NCI-H2171 treated with DMSO at 0.1 percent for 48 hours (cell line): ENCODE data around the gene CABP4.

Experiments used
- DNase-seq: peaks from one replicate; lab custom pipeline; 2025; lab: John Stamatoyannopoulos, UW

The CABP4 gene

DNA sequence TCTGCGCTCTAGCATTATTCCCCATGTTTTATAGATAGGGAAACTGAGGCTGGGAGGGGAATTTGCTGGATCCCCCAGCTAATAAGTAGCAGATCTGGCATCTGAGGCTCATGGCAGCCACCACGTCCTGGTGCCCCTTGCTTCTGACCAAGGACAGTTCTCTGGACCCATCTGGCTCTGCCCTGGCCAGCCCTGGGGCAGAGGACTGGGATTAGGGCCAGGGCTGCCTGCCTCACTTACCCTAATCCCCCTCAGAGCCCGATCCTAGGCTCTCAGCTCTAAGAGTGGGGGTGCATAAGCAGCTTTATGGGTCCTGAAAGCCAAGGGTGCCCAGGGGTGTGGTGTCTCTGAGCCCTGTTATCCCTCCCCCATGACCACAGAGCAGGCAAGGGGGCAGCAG is at the start of gene CABP4:
TSS of gene CABP4 (plus strand) at position 301 of the 400 bp plus-strand sequence. CDS start at position 371, 70 bp downstream.
- DNase-seq = no peak

- no peak for DNase-seq
Observed at GRCh38 chr11:67405688-67406339, 49.3 kb upstream of the CABP4 start.

DNA sequence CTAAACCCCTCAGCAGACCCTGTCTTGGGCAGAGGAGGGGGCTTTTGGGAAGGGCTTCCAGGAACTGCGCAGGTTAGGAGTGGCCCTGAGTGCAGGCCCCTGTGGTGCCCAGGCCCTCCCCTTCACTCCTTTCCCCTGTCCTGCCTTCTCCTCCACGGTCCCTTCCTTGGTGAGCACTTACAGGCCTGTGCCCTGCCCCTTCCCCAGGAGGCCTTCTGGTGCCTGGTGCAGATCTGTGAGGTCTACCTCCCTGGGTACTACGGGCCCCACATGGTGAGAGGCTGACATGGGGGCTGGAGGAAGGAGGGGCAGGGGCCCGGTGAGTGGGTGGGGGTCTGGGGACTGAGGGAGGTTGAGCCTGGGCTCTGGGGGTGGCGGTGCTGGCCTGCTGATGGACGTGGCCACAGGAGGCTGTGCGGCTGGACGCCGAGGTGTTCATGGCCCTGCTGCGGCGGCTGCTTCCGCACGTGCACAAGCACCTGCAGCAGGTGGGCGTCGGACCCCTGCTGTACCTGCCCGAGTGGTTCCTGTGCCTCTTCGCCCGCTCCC is 48.7 kb upstream of the CABP4 start:
- no peak for DNase-seq

GRCh38 chr11:67406969-67407687 is 48.0 kb upstream of the CABP4 start:
- DNase-seq = no peak

- DNase-seq = no peak
Observed at GRCh38 chr11:67407688-67408163, 47.4 kb upstream of the CABP4 start.

DNA sequence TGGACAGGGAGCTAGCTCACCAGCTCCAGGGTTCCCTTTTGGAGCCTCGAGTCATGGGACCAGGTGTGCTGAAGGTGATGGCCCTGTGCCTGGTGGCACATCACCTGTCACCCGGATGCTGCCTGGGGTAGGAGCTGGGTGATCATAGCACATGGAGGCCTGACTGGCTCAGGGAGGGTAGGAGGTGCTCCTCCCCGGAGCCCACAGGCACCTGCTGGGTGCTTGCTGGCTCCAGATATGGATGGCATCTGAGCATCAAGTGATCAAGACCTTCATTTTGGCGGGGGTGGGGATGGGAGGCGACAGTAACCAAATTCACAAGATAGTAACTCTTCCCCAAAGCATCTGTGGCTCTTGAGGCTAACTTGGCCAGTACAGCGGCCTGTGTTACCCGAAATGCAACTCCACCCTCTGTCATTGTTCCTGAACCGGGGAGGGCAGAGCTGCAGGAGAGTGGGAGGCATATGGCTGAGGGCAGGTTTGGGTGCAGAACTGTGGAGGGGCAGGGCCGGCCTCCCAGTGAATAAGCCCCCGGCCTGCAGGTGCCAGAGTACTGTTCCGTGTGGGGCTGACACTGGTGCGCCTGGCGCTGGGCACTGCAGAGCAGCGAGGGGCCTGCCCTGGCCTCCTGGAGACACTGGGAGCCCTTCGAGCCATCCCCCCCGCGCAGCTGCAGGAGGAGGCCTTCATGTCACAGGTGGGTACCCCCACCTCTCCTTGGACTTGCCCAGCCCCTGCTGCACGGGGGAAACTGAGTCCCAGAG is 46.5 kb upstream of the CABP4 start:
- DNase-seq = no peak

DNA sequence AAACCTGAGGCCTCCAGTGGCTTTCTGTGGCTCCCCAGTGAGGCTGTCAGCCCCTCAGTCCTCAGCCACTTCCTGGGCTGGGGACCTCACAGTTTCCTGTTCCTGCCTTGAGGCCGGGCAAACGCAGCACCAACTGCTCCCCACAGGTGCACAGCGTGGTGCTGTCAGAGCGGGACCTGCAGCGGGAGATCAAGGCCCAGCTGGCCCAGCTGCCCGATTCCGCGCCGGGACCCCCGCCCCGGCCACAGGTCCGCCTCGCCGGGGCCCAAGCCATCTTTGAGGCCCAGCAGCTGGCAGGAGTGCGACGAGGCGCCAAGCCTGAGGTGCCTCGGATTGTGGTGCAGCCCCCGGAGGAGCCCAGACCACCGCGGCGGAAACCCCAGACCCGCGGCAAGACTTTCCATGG is 45.9 kb upstream of the CABP4 start:
- DNase-seq = no peak

DNA sequence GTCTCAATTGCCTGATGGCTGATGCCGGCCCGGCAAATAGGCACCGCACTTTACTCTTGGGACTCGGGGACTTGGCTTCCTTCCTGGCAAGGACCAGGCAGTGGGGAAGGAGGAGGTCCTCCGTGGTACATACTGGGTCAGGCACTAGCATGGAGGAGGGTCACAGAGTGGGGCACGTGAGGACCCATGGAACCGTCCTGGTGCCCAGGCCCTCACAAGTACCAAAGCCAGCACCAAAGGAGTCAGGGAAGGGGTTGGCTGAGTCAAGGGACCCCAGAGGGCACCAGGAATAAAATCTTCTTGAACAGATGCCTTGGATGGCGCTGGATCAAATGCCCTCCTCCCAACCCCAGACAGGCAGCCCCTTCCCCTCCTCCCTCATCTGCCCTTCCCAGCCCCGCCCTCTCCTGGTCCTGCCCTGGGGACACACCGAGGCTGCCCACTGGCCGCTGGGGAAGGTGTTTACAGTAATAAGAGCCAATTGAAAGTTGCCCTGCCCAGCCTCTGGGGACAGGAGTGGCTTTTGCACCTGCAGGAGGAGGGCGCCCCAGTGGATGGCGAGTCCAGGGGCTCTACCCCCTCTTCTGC is 45.3 kb upstream of the CABP4 start:
- no peak for DNase-seq

GRCh38 chr11:67410369-67410831 is 44.8 kb upstream of the CABP4 start:
- no peak for DNase-seq

- no peak for DNase-seq
Observed at GRCh38 chr11:67410984-67411784, 44.0 kb upstream of the CABP4 start.

DNA sequence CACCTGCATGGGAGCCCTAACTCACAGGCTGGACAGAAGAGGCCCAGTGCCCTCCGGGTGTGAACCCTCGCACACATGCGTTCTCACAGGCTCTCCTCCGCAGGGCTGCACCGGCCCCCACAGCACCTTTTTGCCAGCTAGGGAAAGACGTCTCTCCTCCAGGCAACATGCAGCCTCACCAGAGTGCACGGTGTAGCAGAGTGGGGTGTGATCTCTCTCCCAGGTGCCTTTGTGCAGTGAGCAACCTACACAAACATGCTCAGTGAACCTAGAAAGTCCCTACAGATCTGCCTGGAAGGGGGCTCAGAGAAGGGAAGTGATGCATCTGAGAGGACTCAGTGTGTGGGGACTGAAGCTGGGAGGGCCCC is 43.4 kb upstream of the CABP4 start:
- DNase-seq = no peak

DNA sequence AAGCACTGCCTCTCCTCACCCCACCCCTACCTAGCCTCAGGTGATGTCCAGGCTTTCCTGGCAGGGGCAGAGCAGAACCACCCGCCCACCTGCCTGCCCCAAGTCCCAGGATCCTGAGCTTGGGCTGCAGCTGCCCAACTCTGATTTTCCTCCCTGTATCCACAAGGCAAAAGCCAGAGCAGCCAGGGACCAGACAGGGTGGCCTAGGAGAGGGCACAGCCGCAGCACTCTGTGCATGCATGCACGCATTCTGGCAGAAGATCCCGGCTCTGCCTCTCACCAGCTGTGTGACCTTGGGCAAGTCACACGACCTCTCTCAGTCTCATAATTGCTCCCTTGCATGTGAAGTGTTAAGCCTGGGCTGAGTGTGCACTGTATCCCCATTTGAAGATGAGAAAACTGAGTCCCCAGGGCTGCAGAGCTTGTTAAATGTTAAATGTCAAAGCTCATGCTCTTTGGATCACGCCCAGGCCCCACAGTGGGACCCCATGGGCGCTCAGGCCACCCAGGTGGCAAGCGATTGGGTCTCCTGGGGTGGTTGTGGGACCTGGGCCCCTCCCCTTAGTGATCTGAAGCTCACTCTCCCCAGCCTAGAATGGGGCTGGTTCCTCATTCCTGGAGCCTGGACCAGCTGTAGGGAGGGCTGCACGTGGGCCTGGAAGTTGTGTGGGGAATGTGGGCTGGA is 42.5 kb upstream of the CABP4 start:
- DNase-seq = no peak

- DNase-seq = no peak
Observed at GRCh38 chr11:67413266-67413849, 41.8 kb upstream of the CABP4 start.

DNA sequence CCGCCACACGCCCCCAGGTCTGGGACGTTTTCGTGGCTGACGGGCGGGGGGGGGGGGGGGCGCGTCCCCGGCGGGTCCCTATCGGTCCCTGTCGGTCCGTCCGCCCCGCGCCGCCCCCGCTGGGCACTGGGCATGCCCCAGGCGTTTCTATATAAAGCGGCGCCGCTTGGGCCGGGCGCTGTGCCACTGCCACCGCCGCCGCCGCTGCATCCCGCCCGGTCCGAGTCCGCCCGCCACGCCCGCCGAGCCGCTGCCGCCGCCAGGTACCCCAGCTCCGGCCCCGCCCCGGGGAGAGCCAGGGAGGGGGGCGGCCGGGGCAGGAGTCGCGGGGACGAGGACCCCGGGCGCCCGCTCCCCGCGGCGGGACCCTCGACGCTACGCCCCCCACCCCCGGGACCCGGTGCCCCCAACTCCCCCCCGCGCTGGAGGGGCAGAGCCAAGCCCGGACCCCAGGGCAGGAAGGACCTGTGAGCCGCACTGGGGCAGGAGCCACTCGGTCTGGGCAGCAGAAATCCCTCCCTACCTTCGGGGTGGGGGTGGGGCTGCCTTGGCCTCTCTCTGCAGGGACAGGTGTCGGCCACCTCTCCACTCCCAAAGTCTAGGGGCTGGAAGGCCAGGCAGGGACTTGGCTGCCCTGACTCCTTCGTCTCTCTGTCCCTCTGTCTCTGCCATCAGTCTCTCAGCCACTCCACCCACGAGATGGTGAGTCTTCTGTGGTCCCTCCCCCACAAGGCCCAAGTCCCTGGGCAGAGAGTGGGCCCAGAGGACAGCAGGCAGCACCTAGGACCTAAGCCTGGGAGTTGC is 39.5 kb upstream of the CABP4 start, which contains the start of gene CARNS1:
TSS of gene CARNS1 (plus strand) at position 178 of the 804 bp plus-strand sequence. CDS start at position 700, 522 bp downstream.
- DNase-seq = no peak

DNA sequence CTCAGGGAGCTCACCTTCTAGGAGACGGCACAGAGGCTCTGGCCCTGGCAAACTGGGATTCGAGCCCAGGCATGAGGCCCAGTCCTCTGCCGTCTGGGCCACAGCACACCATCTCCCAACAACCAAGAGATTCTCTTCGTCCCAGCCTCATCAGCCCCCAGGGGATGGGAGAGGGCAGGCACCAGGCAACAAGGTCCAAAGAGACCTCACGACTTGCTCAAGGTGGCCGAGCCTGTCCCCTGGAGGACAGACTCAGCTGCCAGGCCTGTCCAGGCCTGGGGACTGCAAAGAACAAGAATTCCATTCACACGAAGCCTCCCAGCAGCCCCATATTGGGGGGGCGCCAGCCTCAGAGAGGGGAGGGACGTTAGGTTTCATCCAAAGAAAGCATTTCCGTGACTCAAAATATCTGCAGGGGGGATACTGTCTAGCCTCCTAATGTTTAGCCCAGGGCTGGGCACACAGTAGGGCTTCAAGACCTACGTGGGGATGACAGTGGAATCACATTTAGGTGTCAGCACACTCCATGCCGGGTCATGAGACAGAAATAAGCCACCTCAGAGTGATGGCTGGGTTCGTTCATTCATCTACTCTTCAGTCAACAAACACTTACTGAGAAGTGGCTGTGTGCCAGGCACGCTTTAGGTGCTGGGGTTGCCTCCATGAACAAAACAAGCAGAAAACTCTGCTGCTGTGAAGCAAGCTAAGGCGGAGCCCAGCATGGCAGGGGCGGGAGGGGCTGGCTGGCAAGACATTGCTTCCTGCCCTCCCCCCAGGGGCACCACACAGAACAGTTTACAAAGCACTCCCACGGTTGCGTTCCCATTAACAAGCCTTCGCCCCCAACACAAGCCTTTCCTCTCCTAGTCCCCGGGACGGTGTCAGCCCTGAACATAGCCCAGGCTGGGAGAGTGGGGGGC is 38.5 kb upstream of the CABP4 start:
- no peak for DNase-seq

- no peak for DNase-seq
Observed at GRCh38 chr11:67417425-67417824, 37.7 kb upstream of the CABP4 start.

DNA sequence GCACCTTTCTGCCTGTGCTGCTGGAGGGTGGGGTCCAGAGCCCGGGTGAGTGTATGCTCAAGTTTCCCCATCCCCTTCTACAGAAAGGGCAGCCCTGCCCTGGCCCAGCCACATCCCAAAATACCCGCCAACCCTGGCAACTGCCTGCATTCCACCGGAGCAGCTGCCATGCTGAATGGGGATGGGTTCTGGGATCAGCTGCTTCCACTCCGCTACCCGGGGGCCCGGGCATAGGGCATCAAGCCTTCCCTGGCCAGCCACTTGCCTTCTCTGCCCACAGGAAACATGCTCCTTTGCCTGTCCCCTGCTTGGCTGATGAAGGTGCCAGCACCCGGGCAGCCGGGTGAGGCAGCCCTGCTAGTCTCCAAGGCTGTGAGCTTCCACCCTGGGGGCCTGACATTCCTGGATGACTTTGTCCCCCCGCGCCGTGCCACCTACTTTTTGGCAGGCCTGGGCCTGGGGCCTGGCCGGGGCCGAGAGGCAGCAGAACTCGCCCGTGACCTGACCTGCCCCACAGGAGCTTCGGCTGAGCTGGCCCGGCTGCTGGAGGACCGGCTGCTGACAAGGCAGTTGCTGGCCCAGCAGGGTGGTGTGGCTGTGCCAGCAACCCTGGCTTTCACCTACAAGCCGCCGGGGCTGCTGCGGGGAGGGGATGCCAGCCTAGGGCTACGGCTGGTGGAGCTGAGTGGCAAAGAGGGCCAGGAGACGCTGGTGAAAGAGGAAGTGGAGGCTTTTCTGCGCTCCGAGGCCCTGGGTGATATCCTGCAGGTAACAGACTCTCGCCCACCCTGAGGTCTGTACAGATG is 36.5 kb upstream of the CABP4 start:
- no peak for DNase-seq
